HL-60 (cell line): ENCODE results near the gene TBX3.

Source experiments
- DNase-seq, 2 experiments: peaks; one replicate each; pipeline ENCODE4 v3.0.0-alpha.2; 2010 to 2020; ENCODE audit warnings: low read depth in 1 of 2, low spot score in 1 of 2
- H3K27ac ChIP-seq: fragments of 250-450 bp; sonication (Bioruptor Pico); replicated peaks from 2 replicates; pipeline ENCODE4 v1.5.1; 2020; ENCODE audit warnings: mild to moderate bottlenecking, moderate library complexity
- H3K27me3 ChIP-seq: fragments of 250-450 bp; sonication (Bioruptor Pico); 2 replicates; pipeline ENCODE4 v1.5.1; 2021; ENCODE audit warnings: mild to moderate bottlenecking, moderate library complexity; ENCODE audit not compliant: insufficient read depth, poor library complexity, severe bottlenecking
- H3K4me3 ChIP-seq: replicated peaks from 2 replicates; pipeline ENCODE4 v1.5.1; 2011; ENCODE audit warnings: mild to moderate bottlenecking, control low read depth, low read length; ENCODE audit not compliant: insufficient read depth
- GABPA ChIP-seq: IDR thresholded peaks from 2 replicates; pipeline ENCODE4 v1.6.1; 2012; ENCODE audit warnings: low read depth
- POLR2AphosphoS5 ChIP-seq: IDR thresholded peaks from 2 replicates; pipeline ENCODE4 v1.6.1; 2012; ENCODE audit warnings: low read depth
- SPI1 ChIP-seq: IDR thresholded peaks from 2 replicates; pipeline ENCODE4 v1.6.1; 2012; ENCODE audit warnings: low read depth, mild to moderate bottlenecking, borderline replicate concordance
- TF ChIP-seq, protein P1 (sequence below): IDR thresholded peaks from 2 replicates; pipeline ENCODE4 v1.6.1; 2012; ENCODE audit warnings: low read depth; ENCODE audit not compliant: insufficient replicate concordance
- TF ChIP-seq, protein P2 (sequence below): IDR thresholded peaks from one replicate; pipeline ENCODE4 v1.5.1; 2011; ENCODE audit warnings: low read length, control low read depth, inconsistent platforms; ENCODE audit not compliant: insufficient read depth

The TBX3 gene

DNA sequence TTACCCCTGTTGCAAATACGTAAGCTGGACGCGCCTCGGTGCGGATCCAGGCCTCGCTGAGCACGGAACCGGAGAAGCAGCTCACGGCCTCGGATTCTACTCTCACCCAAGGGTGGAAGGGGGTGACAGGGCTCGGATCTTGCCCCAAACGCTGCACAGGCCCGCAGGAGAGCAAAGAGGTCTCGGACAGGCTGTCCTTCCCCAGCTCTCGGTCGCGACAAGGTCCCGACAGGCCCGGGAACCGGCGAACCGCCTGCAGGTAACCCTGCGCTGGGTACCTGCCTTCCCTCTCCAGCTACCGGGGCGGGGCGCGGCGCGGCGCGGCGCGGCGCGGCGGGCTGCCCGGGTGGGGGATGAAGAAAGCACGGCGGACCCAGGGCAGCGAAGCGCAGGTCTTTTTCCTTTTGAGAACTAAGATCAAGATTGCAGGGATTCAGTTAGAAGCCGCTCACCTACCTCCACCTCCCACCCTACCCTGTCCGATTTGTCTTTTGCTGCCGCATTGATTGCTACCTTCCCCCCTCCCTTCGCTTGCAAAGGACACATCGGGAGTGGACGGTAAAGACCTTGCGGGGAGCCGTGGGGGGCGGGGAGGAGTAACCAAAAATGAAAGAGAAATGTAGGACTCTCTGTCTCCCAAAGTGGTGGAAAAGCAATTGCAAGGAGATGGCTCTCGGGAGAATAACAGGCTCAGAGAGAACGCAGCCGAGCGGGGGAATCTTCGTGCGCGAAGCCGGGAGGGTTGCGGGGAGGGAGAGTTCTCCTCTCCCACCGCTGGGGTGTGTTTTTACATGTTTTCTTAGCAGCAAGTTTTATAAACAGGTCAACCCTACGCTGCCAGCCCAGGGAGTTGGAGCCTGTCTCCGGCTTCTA is 8.4 kb upstream of the TBX3 start:
- no peak for DNase-seq
- Histone ChIP-seq H3K27ac (no peak overlapping the region), H3K27me3 (peaks cover 67% of the 10 kb centered on the region), H3K4me3 (no peak overlapping the region)
- TF ChIP-seq, protein P1, sequence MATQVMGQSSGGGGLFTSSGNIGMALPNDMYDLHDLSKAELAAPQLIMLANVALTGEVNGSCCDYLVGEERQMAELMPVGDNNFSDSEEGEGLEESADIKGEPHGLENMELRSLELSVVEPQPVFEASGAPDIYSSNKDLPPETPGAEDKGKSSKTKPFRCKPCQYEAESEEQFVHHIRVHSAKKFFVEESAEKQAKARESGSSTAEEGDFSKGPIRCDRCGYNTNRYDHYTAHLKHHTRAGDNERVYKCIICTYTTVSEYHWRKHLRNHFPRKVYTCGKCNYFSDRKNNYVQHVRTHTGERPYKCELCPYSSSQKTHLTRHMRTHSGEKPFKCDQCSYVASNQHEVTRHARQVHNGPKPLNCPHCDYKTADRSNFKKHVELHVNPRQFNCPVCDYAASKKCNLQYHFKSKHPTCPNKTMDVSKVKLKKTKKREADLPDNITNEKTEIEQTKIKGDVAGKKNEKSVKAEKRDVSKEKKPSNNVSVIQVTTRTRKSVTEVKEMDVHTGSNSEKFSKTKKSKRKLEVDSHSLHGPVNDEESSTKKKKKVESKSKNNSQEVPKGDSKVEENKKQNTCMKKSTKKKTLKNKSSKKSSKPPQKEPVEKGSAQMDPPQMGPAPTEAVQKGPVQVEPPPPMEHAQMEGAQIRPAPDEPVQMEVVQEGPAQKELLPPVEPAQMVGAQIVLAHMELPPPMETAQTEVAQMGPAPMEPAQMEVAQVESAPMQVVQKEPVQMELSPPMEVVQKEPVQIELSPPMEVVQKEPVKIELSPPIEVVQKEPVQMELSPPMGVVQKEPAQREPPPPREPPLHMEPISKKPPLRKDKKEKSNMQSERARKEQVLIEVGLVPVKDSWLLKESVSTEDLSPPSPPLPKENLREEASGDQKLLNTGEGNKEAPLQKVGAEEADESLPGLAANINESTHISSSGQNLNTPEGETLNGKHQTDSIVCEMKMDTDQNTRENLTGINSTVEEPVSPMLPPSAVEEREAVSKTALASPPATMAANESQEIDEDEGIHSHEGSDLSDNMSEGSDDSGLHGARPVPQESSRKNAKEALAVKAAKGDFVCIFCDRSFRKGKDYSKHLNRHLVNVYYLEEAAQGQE = no peak
- TF ChIP-seq, protein P2, sequence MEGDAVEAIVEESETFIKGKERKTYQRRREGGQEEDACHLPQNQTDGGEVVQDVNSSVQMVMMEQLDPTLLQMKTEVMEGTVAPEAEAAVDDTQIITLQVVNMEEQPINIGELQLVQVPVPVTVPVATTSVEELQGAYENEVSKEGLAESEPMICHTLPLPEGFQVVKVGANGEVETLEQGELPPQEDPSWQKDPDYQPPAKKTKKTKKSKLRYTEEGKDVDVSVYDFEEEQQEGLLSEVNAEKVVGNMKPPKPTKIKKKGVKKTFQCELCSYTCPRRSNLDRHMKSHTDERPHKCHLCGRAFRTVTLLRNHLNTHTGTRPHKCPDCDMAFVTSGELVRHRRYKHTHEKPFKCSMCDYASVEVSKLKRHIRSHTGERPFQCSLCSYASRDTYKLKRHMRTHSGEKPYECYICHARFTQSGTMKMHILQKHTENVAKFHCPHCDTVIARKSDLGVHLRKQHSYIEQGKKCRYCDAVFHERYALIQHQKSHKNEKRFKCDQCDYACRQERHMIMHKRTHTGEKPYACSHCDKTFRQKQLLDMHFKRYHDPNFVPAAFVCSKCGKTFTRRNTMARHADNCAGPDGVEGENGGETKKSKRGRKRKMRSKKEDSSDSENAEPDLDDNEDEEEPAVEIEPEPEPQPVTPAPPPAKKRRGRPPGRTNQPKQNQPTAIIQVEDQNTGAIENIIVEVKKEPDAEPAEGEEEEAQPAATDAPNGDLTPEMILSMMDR = no peak
- TF ChIP-seq POLR2AphosphoS5 (no peak), GABPA (no peak), SPI1 (no peak)

DNA sequence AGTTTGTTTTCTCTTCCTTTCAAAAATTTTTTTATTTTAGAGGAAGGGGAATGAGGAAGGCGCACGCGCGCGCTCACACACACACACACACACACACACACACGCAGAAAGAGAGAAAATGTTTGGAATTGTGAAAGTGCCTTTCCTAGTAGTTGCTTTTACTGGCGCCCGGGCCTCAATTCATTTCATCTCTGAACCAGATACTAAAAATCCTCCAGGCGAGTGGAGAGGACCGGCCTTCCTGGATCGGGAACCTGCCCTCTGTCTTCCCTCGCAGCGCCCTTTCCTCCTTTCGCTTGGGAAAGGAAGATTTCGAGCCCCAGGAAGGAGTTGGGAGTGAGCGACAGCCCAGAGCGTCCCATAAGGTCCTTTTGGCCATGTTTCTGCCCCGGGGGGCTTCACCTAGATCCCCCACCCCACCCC is 7.8 kb upstream of the TBX3 start:
- DNase-seq = no peak
- TF ChIP-seq, protein P1 = no peak
- TF ChIP-seq, protein P2 = no peak
- no peak for TF ChIP-seq GABPA
- TF ChIP-seq POLR2AphosphoS5 = no peak
- TF ChIP-seq SPI1 = no peak
- Histone ChIP-seq H3K27me3 (peaks cover 67% of the 10 kb centered on the region), H3K27ac (no peak overlapping the region), H3K4me3 (no peak overlapping the region)

DNA sequence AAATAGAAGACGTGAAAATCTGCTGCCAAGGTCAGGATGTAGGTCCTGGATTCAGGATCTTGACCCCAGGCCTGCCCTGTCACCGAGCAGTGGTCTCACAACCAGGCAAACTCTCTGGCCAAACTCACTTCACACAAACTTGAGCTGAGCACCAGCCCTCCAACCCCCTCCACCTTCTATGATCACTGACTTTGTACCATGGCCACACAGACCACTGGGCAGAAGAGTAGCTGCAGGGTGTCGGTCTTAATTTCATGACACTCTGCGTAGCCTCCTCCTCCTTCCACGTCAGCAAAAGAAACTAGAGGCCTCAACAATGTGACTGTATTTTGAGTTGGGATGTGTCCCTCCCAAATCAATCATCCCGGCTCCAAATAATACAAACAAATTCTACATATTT is 7.2 kb upstream of the TBX3 start:
- no peak for DNase-seq

More for the DNA sequence above, 7.2 kb upstream of the TBX3 start:
- TF ChIP-seq, protein P2 = no peak
- TF ChIP-seq GABPA (no peak), POLR2AphosphoS5 (no peak), SPI1 (no peak)
- TF ChIP-seq, protein P1 = no peak
- Histone ChIP-seq H3K4me3 (no peak overlapping the region), H3K27me3 (peaks cover 71% of the 10 kb centered on the region), H3K27ac (no peak overlapping the region)
